ENCODE results near the gene TMEM125. TPM values are rescaled to one million over a fixed set of nuclear protein-coding genes. Genes with fewer than 3 reads are reported as not detected.

The TMEM125 gene
- total and polyA plus RNA-seq, 8 donors = 36.1 to 202 (median 43.3) TPM

- Histone ChIP-seq H3K9me3 (no peaks in the 10 kb centered on the region), H3K27ac (peak overlapping the region in 1 of 2 donors; percentile 65), H3K27me3 (peaks cover 0 to 6% of the 10 kb centered on the region in 2 donors), H3K4me1 (peaks cover 0 to 23% of the 10 kb centered on the region in 2 donors), H3K36me3 (peaks cover 0 to 10% of the 10 kb centered on the region in 2 donors), H3K4me3 (no peak overlapping the region)
- DNase-seq (no peak), ATAC-seq (no peak)
- TF ChIP-seq, protein P1, sequence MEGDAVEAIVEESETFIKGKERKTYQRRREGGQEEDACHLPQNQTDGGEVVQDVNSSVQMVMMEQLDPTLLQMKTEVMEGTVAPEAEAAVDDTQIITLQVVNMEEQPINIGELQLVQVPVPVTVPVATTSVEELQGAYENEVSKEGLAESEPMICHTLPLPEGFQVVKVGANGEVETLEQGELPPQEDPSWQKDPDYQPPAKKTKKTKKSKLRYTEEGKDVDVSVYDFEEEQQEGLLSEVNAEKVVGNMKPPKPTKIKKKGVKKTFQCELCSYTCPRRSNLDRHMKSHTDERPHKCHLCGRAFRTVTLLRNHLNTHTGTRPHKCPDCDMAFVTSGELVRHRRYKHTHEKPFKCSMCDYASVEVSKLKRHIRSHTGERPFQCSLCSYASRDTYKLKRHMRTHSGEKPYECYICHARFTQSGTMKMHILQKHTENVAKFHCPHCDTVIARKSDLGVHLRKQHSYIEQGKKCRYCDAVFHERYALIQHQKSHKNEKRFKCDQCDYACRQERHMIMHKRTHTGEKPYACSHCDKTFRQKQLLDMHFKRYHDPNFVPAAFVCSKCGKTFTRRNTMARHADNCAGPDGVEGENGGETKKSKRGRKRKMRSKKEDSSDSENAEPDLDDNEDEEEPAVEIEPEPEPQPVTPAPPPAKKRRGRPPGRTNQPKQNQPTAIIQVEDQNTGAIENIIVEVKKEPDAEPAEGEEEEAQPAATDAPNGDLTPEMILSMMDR (IDR thresholded peaks at IDR 0.05) = no peak
- intact Hi-C loops (cut with DNase I) = no loop called here
Measured at GRCh38 chr1:43273708-43274107, 3.9 kb downstream of the TMEM125 start.

- intact Hi-C loops (cut with DNase I) = no loop called here
- TF ChIP-seq, protein P1 (IDR thresholded peaks at IDR 0.05) = no peak
- no peak for ATAC-seq
Measured at GRCh38 chr1:43274125-43274803, 4.5 kb downstream of the TMEM125 start.

GRCh38 chr1:43274804-43275180, 5.0 kb downstream of the TMEM125 start:
- Histone ChIP-seq H3K4me3 (no peak overlapping the region), H3K27me3 (peaks cover 0 to 6% of the 10 kb centered on the region in 2 donors), H3K9me3 (no peaks in the 10 kb centered on the region), H3K4me1 (peaks cover 0 to 23% of the 10 kb centered on the region in 2 donors), H3K36me3 (peaks cover 0 to 10% of the 10 kb centered on the region in 2 donors), H3K27ac (peak overlapping the region in 1 of 2 donors; percentile 65)
- DNase-seq (no peak), ATAC-seq (no peak)
- TF ChIP-seq, protein P1 (IDR thresholded peaks at IDR 0.05) = no peak
- intact Hi-C loops (cut with DNase I) = no loop called here

More at GRCh38 chr1:43274125-43274803, 4.5 kb downstream of the TMEM125 start:
- Histone ChIP-seq H3K9me3 (no peaks in the 10 kb centered on the region), H3K4me3 (no peak overlapping the region), H3K4me1 (peaks cover 0 to 23% of the 10 kb centered on the region in 2 donors), H3K27me3 (peaks cover 0 to 6% of the 10 kb centered on the region in 2 donors), H3K27ac (peak overlapping the region in 1 of 2 donors; percentile 65), H3K36me3 (peaks cover 0 to 10% of the 10 kb centered on the region in 2 donors)
- no peak for DNase-seq

GRCh38 chr1:43275826-43276620, 6.2 kb downstream of the TMEM125 start:
- TF ChIP-seq, protein P1 (IDR thresholded peaks at IDR 0.05) = no peak
- H3K9me3 ChIP-seq = no peaks in the 10 kb centered on the region
- no peaks in the 10 kb centered on the region for H3K27me3 ChIP-seq
- peaks cover 0 to 14% of the 10 kb centered on the region in 2 donors for H3K4me1 ChIP-seq
- DNase-seq (peak in 1 of 4 donors; percentile 25), ATAC-seq (no peak)
- no peak overlapping the region for H3K4me3 ChIP-seq
- no peak overlapping the region for H3K27ac ChIP-seq
- H3K36me3 ChIP-seq = peaks cover 0 to 10% of the 10 kb centered on the region in 2 donors
- intact Hi-C loops (cut with DNase I) = no loop called here

DNA sequence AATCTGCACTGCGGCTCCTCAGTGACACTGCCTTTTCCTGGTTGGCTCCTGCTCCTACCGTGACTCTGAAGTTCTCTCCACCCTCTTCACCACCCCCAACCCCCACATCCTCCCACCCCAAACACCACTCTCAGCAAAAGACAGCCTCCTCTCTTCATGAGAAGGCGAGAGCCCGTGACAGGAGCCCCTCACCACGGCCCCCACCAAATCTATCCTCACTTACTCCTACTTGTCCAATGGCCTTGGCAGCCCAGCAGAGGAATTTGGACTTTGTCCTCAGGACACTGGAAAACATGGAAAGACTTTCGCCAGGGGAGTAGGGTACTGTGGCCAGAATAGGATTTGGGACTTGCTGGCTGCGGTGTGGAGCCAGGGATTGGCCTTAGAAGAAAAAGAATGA, 6.9 kb downstream of the TMEM125 start:
- DNase-seq = no peak
- H3K36me3 ChIP-seq = peaks cover 0 to 10% of the 10 kb centered on the region in 2 donors
- intact Hi-C loops (cut with DNase I) = no loop called here
- no peak for ATAC-seq
- H3K27me3 ChIP-seq = no peaks in the 10 kb centered on the region
- peaks cover 0 to 11% of the 10 kb centered on the region in 2 donors for H3K4me1 ChIP-seq
- no peak overlapping the region for H3K27ac ChIP-seq
- TF ChIP-seq, protein P1 (IDR thresholded peaks at IDR 0.05) = no peak
- H3K9me3 ChIP-seq = no peaks in the 10 kb centered on the region
- H3K4me3 ChIP-seq = no peak overlapping the region

Measured in left lung (tissue), 10 donors.